Activated CD8-positive, alpha-beta memory T cell treated with anti-CD3 and anti-CD28 coated beads for 48 hours (primary cell): ENCODE data around the gene CERS3.

Source experiments
- DNase-seq, 3 experiments: peaks; one replicate each; pipeline ENCODE4 v3.0.0-alpha.2; 2020; ENCODE audit warnings: low read depth in 2 of 3, low spot score in 2 of 3

CERS3 gene

DNA sequence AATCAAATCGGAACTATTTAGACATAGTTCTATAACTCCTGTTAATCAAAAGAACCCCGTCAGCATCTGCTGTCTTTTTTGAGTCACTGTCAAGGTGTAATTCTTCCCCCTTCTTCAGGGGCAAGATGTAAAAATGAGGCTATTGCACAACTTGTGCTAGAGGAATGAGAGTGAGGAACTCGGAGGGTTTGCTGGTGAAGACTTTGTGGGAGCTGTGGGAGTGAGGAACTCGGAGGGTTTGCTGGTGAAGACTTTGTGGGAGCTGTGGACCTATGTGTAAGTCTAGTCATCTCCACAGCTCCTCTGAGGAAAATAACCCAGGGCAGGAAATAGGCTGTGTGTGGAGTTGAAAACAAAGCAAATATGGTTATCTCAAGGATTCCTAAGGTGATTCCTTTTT is 2.5 kb upstream of the CERS3 start:
- DNase-seq, result no peak

DNA sequence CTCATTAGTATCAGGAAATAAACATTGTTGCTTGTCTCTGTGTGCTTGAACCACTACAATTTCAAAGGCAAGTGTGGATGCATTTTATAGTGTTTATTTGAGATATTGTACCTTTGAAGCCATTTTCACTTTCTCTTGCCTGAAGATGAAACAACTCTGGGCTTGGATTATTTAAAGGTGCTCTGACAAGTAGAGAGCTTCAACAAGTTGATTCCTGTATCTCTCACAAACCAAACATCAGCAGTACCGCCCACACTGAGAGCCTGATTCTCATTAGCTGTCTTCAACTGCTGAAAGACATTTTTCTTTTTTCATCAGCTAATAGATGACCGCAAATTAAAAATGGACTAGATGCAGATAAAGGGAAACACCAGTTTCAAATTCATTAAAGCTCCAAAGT is 806 bp upstream of the CERS3 start:
- no peak for DNase-seq

DNA sequence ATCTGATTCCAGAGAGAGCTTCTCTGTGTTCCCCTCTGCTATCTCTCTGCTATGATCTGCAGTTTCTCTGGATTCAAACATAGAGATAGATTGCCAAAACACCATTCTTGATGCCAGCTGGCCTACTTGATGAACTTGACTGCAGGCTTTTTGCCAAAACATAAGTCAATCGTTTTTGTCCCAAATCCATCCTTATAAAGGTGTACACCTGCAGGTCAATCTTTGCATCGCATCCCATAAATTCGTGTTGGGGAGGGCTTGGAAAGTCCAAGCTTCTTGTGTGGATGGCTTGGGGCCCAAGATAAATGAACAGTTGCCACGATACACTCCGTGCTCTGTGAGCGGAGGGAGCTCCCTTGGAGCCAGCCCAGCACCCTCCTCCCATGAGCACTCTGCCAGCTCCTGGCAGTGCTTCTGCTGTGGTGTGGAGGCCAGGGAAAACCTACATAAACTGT is 2.7 kb downstream of the CERS3 start:
- DNase-seq, result no peak

DNA sequence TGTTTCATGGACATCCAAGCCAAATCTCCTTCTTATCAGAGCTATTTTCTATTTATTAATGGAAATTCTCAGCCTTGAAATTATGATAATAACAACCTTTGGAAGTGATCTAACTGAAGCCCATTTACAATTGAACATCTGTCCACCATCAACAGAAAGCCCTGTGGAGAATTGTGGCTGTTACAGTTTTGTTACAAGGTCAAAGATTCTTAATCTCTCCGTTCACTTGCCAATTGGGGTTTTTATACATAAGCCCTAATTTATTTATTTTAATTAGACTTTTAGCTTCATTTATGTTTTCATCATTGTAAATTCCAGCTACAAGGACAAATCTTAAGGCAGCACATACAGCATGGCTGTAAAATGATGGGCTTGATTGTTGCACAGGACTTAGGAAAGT is 3.3 kb downstream of the CERS3 start:
- no peak for DNase-seq

DNA sequence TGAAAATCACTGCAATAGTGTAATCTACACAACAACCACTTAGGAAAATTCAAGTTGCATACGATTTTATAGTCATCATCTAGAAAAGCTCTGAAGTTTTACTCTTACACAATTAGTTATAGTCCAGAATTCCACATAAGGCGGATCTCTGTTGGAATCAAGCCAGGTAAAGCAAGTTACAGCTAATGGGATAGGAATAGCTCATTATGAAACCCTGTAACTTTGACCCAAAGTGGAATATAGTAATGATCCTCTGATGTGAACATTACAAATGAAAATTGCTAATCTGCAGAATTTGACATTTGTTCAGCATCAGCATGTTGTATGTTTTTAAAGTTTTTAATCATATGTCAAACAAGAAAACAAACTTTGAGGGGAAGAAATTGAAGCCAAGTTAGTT is 4.4 kb downstream of the CERS3 start:
- DNase-seq, result no peak

DNA sequence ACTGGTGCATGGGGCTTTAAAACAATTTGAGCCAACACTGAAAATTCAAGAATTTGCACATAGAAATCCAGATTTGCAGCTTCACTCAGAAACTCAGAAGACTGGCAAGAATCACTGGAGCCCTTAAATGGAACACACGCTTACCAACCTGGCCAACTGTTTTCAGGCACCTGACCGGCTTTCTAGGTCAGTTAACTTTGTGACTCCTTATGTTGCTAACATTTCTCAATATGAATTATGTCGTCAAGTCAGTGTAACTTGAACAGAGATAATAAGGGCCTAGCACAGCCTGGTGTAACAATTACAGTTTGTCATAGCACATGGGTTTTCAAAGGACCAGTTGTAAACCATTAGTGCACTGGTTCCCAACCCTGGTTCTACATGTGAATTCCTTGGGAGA is 6.8 kb downstream of the CERS3 start:
- DNase-seq, result no peak

DNA sequence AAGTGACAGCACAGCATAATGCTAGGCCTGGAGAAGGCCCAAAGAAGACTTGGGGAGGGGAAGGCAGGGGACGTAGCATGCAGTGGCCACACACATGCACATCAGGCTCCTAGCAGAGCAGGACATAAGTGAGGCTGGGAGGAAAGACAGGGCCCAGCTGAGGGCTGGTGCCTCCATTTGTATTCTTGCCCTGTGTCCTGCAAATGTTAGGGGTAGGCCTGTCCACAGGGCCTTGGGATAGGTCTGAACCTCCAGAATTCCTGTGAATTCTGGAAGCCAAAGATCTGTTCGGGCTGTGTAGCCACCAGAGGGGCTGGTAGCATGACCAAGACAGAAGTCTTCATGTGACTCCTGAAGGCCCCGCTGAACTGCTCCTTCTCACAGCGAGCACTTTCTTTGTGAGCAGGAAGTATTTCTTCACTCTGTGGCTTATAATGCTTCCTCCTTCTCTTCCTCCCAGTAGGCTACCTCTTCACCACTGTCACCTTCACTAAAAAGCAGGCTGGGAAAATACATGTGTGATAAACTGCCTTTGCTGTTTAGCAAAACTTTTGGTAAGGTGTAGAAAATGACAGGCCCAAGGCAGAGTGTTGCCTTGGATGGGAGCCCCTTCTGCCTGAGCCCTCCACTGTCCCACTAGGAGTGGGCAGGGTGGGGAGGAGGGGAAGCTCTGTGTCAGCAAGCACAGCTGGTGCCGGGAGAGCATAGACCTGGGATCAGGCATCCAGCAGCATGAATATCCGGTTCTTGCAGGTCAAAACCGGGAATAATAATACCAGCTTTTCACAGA is 8.4 kb downstream of the CERS3 start:
- no peak for DNase-seq

DNA sequence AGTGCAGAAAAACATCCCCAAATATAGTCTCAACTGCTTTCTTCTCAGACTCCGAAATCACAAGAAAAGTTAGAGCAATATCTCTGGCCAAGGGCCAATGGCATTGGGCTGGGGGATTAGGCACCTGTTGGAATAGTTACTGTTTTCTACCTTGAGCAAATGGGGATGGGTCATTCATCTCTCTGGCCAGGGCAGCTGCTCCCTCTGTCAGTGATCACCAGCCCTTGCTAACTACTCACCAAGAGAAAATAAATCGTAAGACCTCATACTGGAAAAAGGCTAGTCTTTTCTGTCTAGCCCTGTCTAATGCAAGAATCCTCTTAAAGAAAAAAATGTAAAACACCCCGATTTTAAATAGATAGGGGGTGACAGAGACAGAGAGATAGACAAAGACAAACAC is 10.9 kb downstream of the CERS3 start:
- DNase-seq, result no peak

DNA sequence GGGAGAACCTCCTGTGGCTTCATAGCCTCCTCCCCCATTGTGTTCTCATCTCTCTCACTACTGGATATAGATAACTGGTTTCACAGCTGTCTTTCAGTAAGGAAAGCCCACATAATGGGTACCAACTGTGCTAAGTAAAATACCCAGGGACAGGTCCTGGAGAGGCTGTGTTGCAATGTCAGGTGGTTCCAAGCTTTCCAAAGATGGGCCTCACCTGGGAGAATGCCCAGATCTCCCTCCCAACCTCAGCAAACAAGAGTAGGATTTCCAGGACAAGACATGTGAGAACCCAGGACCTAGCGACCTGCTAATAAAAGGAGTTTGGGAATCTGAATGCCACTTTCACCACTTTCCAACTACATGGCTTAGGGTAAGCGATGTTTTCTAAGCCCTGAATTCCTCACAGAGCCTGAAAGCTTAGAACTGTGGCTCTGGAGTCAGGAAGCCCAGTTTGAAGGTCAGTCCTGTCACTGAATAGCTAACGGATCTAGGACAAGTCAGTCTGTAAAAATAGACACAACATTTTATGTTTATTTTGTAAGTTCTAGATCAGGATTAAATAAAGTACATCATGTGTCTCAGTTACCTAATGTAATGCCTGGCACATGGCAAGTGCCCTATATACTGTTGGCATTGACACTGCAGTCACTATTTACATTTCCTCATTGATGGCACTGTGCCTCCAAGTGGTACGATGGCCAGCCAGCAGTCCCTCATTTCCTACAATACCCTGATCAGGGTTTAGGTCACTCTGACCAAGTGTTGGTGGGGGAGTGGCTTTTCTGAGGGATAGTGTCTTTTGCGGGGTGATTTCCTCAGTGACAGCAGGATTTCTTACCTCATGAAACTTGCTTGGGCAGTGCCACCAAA is 11.9 kb downstream of the CERS3 start:
- DNase-seq, result no peak

DNA sequence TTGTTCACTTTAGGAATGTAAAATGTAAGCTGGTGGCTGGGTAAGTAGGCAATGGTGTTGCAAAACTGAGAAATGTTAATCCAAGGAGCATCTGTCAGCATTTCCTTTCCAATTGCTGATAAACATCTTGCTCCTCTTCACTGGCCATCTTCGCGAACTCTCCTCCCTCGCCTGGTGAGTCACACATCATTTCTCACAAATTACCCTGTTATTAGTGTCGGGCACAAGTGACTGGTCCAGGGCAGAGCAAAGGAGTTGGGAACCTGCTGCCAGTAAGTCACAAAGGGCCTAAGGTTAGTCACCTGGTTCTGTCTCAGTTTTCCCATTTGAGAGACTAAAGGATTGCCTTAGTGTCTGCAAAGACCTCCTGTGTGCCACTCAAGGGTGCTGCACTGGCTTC is 13.0 kb downstream of the CERS3 start:
- DNase-seq, result no peak

DNA sequence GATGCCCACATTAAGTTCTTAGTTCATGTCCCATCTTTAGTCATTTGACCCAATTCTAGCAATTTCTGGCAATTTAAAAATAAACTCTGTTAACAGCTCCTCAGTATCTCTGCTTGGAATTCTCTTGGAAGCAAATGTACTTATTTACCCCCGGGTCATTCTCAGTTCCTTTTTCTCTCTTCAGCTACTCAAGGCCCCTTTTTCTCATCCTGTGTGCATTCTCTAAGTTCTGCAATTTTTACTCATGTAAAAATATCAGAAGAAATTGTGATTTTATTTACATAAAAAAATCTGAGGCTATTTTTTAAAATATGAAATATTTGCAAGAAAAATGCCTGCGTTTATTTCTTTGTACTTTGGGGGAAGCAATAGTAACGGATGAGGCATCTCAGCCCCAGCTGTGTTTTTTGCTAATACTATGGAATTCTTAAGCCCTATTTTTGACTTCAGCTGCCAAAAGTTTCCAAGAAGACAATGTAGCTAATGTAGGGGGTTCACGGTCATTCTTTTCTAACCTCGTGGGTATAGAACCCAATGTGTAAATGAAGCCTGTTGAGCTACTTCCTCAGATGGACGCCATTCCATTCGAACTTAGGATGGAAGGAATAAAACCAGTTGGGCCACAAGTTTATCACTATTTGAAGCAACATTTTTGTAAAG is 20.0 kb downstream of the CERS3 start:
- DNase-seq, result no peak

DNA sequence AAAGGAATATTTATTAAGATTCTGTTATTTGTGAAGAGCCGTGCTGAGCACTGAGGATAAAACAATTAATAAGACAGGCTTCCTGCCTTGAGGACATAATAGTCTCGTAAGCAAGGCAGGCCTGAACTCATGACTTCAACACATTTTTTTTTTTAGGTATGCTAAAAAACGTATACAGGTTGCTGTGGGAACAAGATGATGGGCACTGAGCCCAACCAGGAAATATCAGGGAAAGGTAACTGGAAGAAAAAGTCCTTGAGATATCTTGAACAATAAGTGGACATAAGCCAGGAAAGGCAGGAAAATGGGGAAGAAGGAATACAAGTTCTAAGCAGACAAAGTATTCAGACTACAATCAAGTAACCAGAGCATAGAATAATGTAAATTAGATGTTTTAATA is 26.1 kb downstream of the CERS3 start:
- DNase-seq, result no peak

DNA sequence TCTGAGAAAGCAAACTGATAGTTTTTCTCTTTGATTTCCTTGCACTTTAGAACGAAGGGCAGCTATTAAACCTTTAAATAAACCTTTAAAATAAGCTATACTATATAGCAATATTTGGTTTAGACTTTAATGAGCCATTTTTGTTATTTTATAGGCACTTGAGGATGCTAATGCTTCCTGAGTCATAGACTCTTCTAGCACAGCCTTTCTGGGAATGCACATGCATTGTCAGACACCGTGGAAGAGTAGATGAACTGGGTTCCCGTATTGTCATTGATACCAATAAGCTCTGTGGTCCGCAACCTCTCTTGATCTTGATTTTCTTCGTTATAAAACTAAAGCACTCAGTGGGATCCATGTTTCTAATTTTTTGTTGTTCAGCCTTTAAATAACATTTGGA is 27.6 kb downstream of the CERS3 start:
- DNase-seq, result no peak

DNA sequence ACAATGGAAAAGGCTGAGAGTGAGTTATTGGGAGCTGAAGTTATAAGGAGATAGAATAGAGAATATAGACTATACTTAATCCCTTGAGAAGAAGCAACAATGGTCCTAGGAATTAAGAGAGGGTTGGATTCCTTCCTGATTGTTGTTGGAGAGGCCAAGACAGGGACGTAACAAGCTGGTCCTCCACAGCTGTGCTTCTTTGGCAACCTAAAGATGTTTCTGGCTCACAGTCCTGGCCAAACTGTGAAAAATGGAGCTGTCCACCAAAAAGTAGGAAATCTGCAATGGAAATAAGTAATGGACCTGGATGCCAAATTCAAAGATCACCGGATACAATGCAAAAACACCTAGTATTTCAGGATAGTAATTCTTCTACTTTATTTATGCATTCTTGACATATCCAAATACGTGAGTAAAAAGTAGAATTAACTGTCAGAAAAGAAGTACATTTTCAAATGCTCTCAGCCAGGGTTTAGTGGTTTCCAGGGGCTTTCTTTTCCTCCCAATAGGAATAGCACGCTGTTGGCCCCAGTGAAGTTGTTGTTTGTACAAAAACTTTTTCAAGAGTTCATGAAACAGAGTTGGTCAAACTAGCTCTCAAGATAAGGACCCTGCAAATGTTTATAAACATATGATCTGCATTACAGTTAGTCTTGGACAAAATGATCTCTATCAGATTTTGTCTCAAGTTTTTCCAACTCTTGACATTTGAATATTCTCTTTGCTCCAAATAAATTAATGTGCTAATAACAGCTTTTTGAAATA is 28.3 kb downstream of the CERS3 start:
- no peak for DNase-seq

DNA sequence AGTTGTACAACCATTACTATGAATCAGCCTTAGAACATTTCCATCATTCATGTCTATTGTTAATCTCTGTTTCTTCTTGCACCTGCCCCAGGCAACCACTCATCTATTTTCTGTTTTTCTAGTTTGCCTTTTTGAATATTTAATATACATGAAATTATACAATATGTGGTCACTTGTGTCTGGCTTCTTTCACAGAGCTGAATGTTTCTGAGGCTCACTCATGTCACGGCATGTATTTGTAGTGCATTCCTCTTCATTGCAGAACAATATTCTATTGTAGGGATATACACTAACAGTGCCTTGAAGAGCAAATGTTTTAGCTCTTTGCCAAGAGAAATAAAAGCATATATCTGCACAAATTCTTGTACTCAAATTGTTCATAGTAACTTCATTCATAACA is 32.9 kb downstream of the CERS3 start:
- no peak for DNase-seq

DNA sequence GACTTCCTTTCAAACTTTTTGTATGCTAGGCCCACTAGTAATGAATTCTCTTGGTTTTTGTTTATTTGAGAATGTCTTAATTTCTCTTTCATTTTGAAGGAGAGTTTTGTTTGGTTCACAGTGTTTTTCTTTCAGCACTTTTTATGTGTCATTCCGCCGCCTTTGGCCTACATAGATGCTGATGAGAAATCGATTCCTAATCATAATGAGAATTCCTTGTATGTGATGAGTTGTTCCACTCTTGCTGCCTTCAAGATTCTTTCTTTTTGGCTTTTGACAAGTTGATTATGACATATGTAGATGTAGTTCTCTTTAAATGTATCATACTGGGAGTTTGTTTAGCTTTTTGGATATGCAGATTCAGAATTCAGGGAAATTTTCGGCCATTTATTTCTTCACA is 35.5 kb downstream of the CERS3 start:
- DNase-seq, result no peak

DNA sequence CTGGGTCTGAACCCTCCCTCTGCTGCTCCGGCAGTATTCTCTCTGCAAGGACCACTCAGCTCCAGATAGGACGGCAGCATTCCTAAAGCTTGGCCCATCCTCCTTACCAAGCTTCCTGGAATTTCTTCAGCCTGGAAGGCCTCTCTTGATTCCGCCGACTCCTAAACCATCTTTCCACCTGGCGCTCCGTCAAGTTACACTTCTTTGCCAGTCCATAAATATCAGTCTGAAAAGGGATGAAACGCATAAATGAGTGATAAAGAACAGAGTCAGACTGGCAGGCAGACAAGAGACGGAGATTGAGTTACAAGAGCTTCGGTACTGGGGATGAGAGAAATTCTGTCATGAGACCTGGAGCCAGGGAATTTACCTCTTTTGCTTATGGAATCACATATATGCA is 44.3 kb downstream of the CERS3 start:
- no peak for DNase-seq

DNA sequence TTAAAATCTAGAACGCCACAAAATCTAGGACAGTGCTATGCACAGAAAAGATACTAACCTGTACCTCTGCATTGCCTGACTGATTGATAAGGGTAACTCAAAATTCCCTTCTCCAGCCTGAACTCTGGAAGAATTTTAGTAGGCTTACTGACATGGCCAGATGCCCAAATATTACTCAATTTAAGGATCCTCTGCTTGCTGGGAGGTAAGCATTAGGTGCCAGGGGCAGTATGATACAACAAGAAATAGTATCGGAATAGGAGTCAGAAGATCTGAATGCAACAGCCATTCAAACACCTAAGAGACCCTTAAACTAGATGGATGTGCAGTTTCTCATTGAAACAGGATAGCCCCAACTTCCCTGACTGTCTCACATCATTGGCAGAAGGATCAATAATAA is 45.4 kb downstream of the CERS3 start:
- no peak for DNase-seq

DNA sequence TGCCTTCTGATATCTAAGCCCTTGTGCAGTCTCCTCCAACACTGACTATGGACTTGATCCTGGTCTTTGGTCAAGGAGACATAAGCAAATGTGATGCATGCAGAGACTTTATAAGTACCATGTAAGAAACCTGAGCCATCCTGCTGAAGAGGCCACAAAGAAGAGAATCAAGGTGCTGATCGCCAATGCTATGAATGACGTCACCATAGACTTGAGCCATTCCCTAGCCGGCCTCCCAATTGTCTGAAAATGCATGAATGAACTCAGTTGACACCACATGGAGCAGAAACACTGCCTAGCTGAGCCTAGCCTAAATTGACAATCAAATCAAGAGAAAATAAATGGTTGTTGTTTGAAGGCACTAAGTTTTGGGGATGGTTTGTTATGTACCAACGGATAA is 51.9 kb downstream of the CERS3 start:
- no peak for DNase-seq

DNA sequence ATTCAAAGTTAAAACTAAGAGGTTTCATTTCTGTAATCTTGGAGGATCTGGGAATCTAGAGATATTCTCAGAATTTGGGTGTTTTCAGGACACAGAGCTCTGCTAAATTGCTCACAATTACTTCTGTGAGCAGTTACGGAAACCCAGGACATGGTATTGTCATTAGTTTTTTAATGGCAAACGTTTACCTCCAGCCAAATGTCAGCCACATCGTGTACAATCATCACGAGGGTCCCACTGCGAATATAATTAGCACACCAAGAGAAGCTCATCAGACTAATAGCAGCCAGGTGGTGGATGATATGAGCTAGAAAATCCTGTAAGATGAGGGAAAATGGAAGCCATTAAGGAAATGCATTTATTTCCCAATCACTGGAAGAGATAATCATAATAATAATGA is 56.0 kb downstream of the CERS3 start:
- no peak for DNase-seq

DNA sequence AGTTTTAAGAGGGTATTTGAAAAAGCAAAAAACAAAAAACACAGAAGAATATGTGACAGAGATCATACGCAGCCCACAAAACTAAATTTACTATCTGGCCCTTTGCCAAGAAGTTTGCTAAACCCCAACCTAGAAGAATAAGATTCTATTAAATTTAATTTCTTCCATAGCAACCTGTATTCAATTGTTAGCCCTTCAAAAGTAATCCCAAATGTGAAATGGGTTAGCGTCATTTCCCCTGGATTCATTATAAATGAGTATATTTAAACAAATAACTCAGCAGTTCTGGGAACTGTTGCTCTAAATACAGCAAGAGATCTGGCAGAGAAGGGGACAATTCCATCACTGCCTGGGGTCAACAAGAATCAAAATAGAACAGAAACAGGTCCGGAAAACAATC is 56.8 kb downstream of the CERS3 start:
- DNase-seq, result no peak
